Mesenteric fat pad (tissue), 1 donor: ENCODE results near the gene MPPED1. TPM values are rescaled to one million over a fixed set of nuclear protein-coding genes. Genes with fewer than 3 reads are reported as not detected.

ENCODE experiments used
- DNase-seq: peaks from one replicate; pipeline ENCODE4 v3.0.0-alpha.2; 2020; ENCODE audit warnings: low spot score
- total RNA-seq: library from RNA; stranded (reverse); fragmentation: NEBNext Ultra II Directional; extraction: Animal tissue kit (Norgen Biotek cat#: 25700); gene quantifications from one replicate; pipeline ENCODE4 v1.2.1, GENCODE V29; 2021
- donor health status: DM: yes; HTN: yes; CAD: no.

Gene MPPED1
- total RNA-seq, 1 donor from 2014 or later = not detected

- no peak for DNase-seq
Observed at GRCh38 chr22:43392385-43392989, 19.3 kb upstream of the MPPED1 start.

GRCh38 chr22:43393132-43393843, 18.5 kb upstream of the MPPED1 start:
- no peak for DNase-seq

- DNase-seq = no peak
Observed at GRCh38 chr22:43393844-43394474, 17.9 kb upstream of the MPPED1 start.

- DNase-seq = no peak
Observed at GRCh38 chr22:43395086-43395695, 16.6 kb upstream of the MPPED1 start.

- no peak for DNase-seq
Observed at GRCh38 chr22:43396321-43396933, 15.4 kb upstream of the MPPED1 start.

- no peak for DNase-seq
Observed at GRCh38 chr22:43396934-43397457, 14.8 kb upstream of the MPPED1 start.

- DNase-seq = no peak
Observed at GRCh38 chr22:43397766-43398165, 14.0 kb upstream of the MPPED1 start.

GRCh38 chr22:43398246-43398645, 13.6 kb upstream of the MPPED1 start:
- DNase-seq = no peak

GRCh38 chr22:43398910-43399309, 12.9 kb upstream of the MPPED1 start:
- no peak for DNase-seq

- no peak for DNase-seq
Observed at GRCh38 chr22:43399338-43399979, 12.4 kb upstream of the MPPED1 start.

GRCh38 chr22:43399980-43400358, 11.8 kb upstream of the MPPED1 start:
- DNase-seq = no peak

- no peak for DNase-seq
Observed at GRCh38 chr22:43400449-43400848, 11.4 kb upstream of the MPPED1 start.

- no peak for DNase-seq
Observed at GRCh38 chr22:43401233-43401632, 10.6 kb upstream of the MPPED1 start.

- no peak for DNase-seq
Observed at GRCh38 chr22:43401661-43402060, 10.2 kb upstream of the MPPED1 start.

- no peak for DNase-seq
Observed at GRCh38 chr22:43402128-43402527, 9.7 kb upstream of the MPPED1 start.

- DNase-seq = no peak
Observed at GRCh38 chr22:43404673-43405385, 7.0 kb upstream of the MPPED1 start.

GRCh38 chr22:43406186-43406790, 5.5 kb upstream of the MPPED1 start:
- no peak for DNase-seq

GRCh38 chr22:43407591-43407990, 4.2 kb upstream of the MPPED1 start:
- DNase-seq = no peak

- no peak for DNase-seq
Observed at GRCh38 chr22:43408009-43408408, 3.8 kb upstream of the MPPED1 start.

- no peak for DNase-seq
Observed at GRCh38 chr22:43409046-43409445, 2.8 kb upstream of the MPPED1 start.
